Measurements from ENCODE around the gene TNFSF18.

- TF ChIP-seq EZH2 (IDR thresholded peaks at IDR 0.05; ENCODE audit: borderline replicate concordance) (no peak), CTCF (IDR thresholded peaks at IDR 0.05; ENCODE audit: poor library complexity) (no peak)
These were observed 33.6 kb upstream of the TNFSF18 start for GRCh38 chr1:173084292-173084691.
